Adrenal gland (tissue), 5 donors: ENCODE data around the gene ANO5.

Experiments
- POLR2A ChIP-seq, 2 donors: fragments of 450-650 bp; IDR thresholded peaks; one replicate each; pipeline ENCODE4 v1.6.1; 2017; ENCODE audit warnings: antibody characterized with exemption in 2 of 2, mild to moderate bottlenecking in 2 of 2, moderate library complexity in 1 of 2
- TF ChIP-seq, protein P1 (sequence below), 6 experiments: fragments of 450-650 bp in 4 of 6; fragments of 200-600 bp in 2 of 6; sonication (generic) in 1 of 6; IDR thresholded peaks; 1 replicate in 5 of 6; 2 replicates in 1 of 6; pipeline versions ENCODE4 v1.5.1 to v1.8.0; 2016 to 2021; ENCODE audit warnings: antibody characterized with exemption in 6 of 6, mild to moderate bottlenecking in 2 of 6, moderate library complexity in 1 of 6
- donor health status: DM: no; HTN: no; CAD: no.

- TF ChIP-seq, protein P1, sequence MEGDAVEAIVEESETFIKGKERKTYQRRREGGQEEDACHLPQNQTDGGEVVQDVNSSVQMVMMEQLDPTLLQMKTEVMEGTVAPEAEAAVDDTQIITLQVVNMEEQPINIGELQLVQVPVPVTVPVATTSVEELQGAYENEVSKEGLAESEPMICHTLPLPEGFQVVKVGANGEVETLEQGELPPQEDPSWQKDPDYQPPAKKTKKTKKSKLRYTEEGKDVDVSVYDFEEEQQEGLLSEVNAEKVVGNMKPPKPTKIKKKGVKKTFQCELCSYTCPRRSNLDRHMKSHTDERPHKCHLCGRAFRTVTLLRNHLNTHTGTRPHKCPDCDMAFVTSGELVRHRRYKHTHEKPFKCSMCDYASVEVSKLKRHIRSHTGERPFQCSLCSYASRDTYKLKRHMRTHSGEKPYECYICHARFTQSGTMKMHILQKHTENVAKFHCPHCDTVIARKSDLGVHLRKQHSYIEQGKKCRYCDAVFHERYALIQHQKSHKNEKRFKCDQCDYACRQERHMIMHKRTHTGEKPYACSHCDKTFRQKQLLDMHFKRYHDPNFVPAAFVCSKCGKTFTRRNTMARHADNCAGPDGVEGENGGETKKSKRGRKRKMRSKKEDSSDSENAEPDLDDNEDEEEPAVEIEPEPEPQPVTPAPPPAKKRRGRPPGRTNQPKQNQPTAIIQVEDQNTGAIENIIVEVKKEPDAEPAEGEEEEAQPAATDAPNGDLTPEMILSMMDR (IDR thresholded peaks at IDR 0.05): no peak
- TF ChIP-seq POLR2A (IDR thresholded peaks at IDR 0.05): no peak
These were observed 19.4 kb upstream of the ANO5 start for GRCh38 chr11:22173532-22173931.
